Ishikawa (cell line): ENCODE measurements around the gene PTPRN2.

Experiments used
- CEBPB ChIP-seq: IDR thresholded peaks from 2 replicates; pipeline ENCODE4 v1.6.1; 2012
- CREB1 ChIP-seq: IDR thresholded peaks from 2 replicates; pipeline ENCODE4 v1.6.1; 2012; ENCODE audit warnings: low read depth
- EGR1 ChIP-seq: IDR thresholded peaks from 2 replicates; pipeline ENCODE4 v1.6.1; 2012
- EP300 ChIP-seq: IDR thresholded peaks from 2 replicates; pipeline ENCODE4 v1.6.1; 2012; ENCODE audit warnings: borderline replicate concordance
- NFIC ChIP-seq: IDR thresholded peaks from 2 replicates; pipeline ENCODE4 v1.6.1; 2012
- RAD21 ChIP-seq: IDR thresholded peaks from 2 replicates; pipeline ENCODE4 v1.6.1; 2012; ENCODE audit warnings: low read depth
- TAF1 ChIP-seq: IDR thresholded peaks from 2 replicates; pipeline ENCODE4 v1.6.1; 2012; ENCODE audit warnings: low read depth, mild to moderate bottlenecking
- TCF12 ChIP-seq: IDR thresholded peaks from 2 replicates; pipeline ENCODE4 v1.6.1; 2012; ENCODE audit warnings: low read depth
- YY1 ChIP-seq: IDR thresholded peaks from 2 replicates; pipeline ENCODE4 v1.6.1; 2012; ENCODE audit warnings: low read depth
- TF ChIP-seq, protein P1 (sequence below): IDR thresholded peaks from 2 replicates; pipeline ENCODE4 v1.6.1; 2012; ENCODE audit warnings: low read depth, mild to moderate bottlenecking
- TF ChIP-seq, protein P2 (sequence below): IDR thresholded peaks from 2 replicates; pipeline ENCODE4 v1.6.1; 2012

DNA sequence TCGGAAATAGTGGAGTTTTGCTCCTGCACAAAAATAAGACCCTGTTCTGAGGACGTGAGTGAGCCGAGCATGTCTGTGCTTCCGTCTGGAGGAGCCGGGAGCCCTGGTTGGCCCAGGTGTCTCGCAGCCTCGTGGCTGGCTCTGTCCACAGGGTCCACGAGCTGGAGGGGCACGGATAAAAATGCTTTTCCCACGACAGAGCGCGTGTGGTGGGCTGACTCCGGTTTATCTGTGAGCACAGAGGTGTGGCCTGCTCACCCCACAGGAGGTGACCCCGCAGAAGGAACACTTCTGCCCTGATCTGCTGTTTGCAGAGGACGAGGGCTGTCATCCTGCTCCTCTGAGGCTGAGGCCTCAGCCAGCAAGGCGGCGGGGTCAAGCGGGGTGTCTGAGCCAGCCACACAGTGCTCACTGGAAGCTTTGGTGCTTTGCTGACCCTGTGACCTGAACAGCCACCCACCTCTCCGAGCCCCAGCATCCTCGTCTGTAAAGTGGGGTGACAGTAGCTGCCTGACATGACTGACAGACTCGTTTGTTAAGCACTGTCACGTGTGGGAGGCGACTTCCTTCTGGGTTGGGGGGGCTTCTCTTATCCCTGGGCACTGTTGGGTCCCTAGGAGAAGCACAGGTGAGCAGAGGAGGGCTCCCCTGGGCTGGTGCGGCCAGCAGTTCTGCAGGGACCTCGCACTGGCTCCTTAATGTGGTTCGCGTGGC, 1088.3 kb downstream of the PTPRN2 start:
- TF ChIP-seq RAD21 (no peak), TAF1 (no peak), EP300 (no peak), CEBPB (no peak), CREB1 (no peak), NFIC (no peak), TCF12 (no peak), EGR1 (no peak), YY1 (no peak)
- TF ChIP-seq, protein P1, sequence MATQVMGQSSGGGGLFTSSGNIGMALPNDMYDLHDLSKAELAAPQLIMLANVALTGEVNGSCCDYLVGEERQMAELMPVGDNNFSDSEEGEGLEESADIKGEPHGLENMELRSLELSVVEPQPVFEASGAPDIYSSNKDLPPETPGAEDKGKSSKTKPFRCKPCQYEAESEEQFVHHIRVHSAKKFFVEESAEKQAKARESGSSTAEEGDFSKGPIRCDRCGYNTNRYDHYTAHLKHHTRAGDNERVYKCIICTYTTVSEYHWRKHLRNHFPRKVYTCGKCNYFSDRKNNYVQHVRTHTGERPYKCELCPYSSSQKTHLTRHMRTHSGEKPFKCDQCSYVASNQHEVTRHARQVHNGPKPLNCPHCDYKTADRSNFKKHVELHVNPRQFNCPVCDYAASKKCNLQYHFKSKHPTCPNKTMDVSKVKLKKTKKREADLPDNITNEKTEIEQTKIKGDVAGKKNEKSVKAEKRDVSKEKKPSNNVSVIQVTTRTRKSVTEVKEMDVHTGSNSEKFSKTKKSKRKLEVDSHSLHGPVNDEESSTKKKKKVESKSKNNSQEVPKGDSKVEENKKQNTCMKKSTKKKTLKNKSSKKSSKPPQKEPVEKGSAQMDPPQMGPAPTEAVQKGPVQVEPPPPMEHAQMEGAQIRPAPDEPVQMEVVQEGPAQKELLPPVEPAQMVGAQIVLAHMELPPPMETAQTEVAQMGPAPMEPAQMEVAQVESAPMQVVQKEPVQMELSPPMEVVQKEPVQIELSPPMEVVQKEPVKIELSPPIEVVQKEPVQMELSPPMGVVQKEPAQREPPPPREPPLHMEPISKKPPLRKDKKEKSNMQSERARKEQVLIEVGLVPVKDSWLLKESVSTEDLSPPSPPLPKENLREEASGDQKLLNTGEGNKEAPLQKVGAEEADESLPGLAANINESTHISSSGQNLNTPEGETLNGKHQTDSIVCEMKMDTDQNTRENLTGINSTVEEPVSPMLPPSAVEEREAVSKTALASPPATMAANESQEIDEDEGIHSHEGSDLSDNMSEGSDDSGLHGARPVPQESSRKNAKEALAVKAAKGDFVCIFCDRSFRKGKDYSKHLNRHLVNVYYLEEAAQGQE: no peak
- TF ChIP-seq, protein P2, sequence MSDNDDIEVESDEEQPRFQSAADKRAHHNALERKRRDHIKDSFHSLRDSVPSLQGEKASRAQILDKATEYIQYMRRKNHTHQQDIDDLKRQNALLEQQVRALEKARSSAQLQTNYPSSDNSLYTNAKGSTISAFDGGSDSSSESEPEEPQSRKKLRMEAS: no peak
